ENCODE data around the gene CORO2B. TPM values are rescaled to one million over a fixed set of nuclear protein-coding genes. Genes with fewer than 3 reads are reported as not detected.
A peak's percentile ranks its signal among the peaks of the same experiment; 100 is the strongest.

Gene CORO2B
- total and polyA plus RNA-seq, 2 of the 4 experiments (the other 2 are of a cell fraction): 9.3 to 39.3 TPM

DNA sequence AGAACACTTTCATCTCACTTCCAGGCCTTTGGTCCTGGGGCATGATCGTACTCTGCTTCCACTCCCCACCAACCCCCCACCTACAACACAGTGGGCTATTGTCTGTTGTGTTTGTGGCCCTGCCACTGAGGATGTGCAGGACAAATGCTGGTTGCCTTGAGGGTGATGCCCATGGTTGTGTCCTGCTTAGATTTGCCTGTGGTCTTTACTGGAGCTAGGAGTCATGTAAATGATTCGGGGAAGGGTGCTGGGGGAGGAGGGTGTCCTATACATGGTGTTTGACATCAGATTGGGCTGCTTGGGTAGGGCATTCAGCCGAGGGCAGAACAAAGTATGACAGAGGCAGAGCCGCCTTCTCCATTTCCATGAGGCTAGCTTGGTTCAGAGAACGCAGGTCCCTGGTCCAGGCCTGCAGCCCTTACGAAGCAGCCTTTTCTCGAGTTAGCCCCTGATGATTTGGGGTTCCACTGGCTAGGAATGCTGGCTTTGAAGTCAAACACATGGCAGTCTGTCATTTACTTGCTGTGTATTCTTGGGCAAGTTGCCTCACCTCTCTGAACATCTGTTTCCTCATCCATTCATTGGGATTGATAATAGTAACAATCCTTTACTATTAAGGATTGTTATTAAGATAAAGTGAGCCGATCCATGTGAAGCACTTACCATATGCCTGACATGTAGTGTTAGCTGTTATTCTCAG, 6.9 kb downstream of the CORO2B start:
- H2BK120ac ChIP-seq (ENCODE audit: low read depth, low read length): peak overlapping the region; percentile 78
- BruUV-seq (replicated peaks): no TSS peak
- peak overlapping the region; percentile 56 for H2BK15ac ChIP-seq (ENCODE audit: low read depth, low read length)
- DNase-seq (no peak), ATAC-seq (ENCODE audit: low read depth) (no peak)
- peak overlapping the region; percentile 87 for H2BK20ac ChIP-seq (ENCODE audit: low read depth, low read length)
- CTCF ChIA-PET: interaction anchor here (1.4 to 1.7 kb wide), 2 partner anchors 88 to 279 kb away, joined by 3 to 7 read pairs; no protein-coding TSS in a partner anchor
- peak overlapping the region; percentile 94 for H3K4ac ChIP-seq (ENCODE audit: low read depth, low read length)
- H3K9ac ChIP-seq (ENCODE audit: low read depth, low read length): no peak overlapping the region
- peak overlapping the region; percentile 7; the same call in 1 of the 2 replicates for H3K18ac ChIP-seq (ENCODE audit: low read depth, low read length)
- peak overlapping the region; percentile 35 for H2AK9ac ChIP-seq (replicated peaks; ENCODE audit: low read depth, low read length, poor library complexity)
- peaks cover 30% of the 10 kb centered on the region for H3K4me1 ChIP-seq (ENCODE audit: control insufficient read depth, insufficient read depth, low read length)
- H4K8ac ChIP-seq (ENCODE audit: low read depth in 2 of 2, low read length in 2 of 2): peak overlapping the region; percentile 30 to 61
- H3K9me1 ChIP-seq (ENCODE audit: insufficient read depth, low read length): peaks cover 19% of the 10 kb centered on the region
- in situ Hi-C loops (cut with MboI; ENCODE audit: low sequenced_read_pairs) (no loop called here), intact Hi-C loops (cut with micrococcal nuclease) (no loop called here), dilution Hi-C loops (cut with HindIII; ENCODE audit: low sequenced_read_pairs, unreplicated experiment) (no loop called here)
- H3K27me3 ChIP-seq (ENCODE audit: control insufficient read depth, insufficient read depth, low read length): no peaks in the 10 kb centered on the region
- H2AK5ac ChIP-seq (ENCODE audit: low read depth, low read length): peak overlapping the region; percentile 93
- no peaks in the 10 kb centered on the region for H3K9me3 ChIP-seq (ENCODE audit: control insufficient read depth, insufficient read depth, low read length)
- H3K23ac ChIP-seq (ENCODE audit: low read depth, low read length): peak overlapping the region; percentile 88
- H3K4me3 ChIP-seq (ENCODE audit: insufficient read depth, low read depth, low read length): no peak overlapping the region
- POLR2A ChIA-PET (ENCODE audit: unreplicated experiment): no interaction called here
- H3K36me3 ChIP-seq (ENCODE audit: control insufficient read depth, insufficient read depth, low read length): no peaks in the 10 kb centered on the region
- H2AFZ ChIP-seq (replicated peaks; ENCODE audit: low read length, poor library complexity): peak overlapping the region; percentile 60
- TF ChIP-seq RFX5 (IDR thresholded peaks at IDR 0.05; ENCODE audit: low read depth, low read length) (no peak), BHLHE40 (IDR thresholded peaks at IDR 0.05; ENCODE audit: low read depth, low read length) (no peak), FOS (IDR thresholded peaks at IDR 0.05; ENCODE audit: low read depth, low read length) (no peak), CHD1 (IDR thresholded peaks at IDR 0.05; ENCODE audit: low read depth, low read length) (no peak), CEBPB (IDR thresholded peaks at IDR 0.05; ENCODE audit: low read depth, low read length) (no peak), RAD21 (IDR thresholded peaks at IDR 0.05; ENCODE audit: low read length) (no peak), MAZ (IDR thresholded peaks at IDR 0.05; ENCODE audit: borderline replicate concordance, low read depth, low read length) (no peak), SMC3 (IDR thresholded peaks at IDR 0.05; ENCODE audit: low read depth, low read length) (no peak), NFE2L2 (IDR thresholded peaks at IDR 0.05; ENCODE audit: low read depth, low read length) (no peak), RCOR1 (IDR thresholded peaks at IDR 0.05; ENCODE audit: insufficient replicate concordance, low read length) (no peak), POLR2A (IDR thresholded peaks at IDR 0.05; ENCODE audit: low read depth, low read length) (no peak), MXI1 (IDR thresholded peaks at IDR 0.05; ENCODE audit: borderline replicate concordance, low read depth, low read length) (no peak)
- TF ChIP-seq, protein P1, sequence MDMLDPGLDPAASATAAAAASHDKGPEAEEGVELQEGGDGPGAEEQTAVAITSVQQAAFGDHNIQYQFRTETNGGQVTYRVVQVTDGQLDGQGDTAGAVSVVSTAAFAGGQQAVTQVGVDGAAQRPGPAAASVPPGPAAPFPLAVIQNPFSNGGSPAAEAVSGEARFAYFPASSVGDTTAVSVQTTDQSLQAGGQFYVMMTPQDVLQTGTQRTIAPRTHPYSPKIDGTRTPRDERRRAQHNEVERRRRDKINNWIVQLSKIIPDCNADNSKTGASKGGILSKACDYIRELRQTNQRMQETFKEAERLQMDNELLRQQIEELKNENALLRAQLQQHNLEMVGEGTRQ (IDR thresholded peaks at IDR 0.05; ENCODE audit: low read depth, low read length): no peak
- TF ChIP-seq, protein P2, sequence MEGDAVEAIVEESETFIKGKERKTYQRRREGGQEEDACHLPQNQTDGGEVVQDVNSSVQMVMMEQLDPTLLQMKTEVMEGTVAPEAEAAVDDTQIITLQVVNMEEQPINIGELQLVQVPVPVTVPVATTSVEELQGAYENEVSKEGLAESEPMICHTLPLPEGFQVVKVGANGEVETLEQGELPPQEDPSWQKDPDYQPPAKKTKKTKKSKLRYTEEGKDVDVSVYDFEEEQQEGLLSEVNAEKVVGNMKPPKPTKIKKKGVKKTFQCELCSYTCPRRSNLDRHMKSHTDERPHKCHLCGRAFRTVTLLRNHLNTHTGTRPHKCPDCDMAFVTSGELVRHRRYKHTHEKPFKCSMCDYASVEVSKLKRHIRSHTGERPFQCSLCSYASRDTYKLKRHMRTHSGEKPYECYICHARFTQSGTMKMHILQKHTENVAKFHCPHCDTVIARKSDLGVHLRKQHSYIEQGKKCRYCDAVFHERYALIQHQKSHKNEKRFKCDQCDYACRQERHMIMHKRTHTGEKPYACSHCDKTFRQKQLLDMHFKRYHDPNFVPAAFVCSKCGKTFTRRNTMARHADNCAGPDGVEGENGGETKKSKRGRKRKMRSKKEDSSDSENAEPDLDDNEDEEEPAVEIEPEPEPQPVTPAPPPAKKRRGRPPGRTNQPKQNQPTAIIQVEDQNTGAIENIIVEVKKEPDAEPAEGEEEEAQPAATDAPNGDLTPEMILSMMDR (conservative IDR thresholded peaks at IDR 0.05; ENCODE audit: low read depth, low read length): no peak
- TF ChIP-seq, protein P3, sequence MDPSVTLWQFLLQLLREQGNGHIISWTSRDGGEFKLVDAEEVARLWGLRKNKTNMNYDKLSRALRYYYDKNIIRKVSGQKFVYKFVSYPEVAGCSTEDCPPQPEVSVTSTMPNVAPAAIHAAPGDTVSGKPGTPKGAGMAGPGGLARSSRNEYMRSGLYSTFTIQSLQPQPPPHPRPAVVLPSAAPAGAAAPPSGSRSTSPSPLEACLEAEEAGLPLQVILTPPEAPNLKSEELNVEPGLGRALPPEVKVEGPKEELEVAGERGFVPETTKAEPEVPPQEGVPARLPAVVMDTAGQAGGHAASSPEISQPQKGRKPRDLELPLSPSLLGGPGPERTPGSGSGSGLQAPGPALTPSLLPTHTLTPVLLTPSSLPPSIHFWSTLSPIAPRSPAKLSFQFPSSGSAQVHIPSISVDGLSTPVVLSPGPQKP (IDR thresholded peaks at IDR 0.05; ENCODE audit: borderline replicate concordance, low read depth, low read length): no peak
- peak overlapping the region; percentile 70 for H2BK5ac ChIP-seq (ENCODE audit: low read depth, low read length, poor library complexity, severe bottlenecking)
- WGBS, 2 experiments (ENCODE audit: extremely low coverage in 2 of 2, insufficient read length in 1 of 2): 53% methylated on average over 4 of the region's 8 CpGs; no CpG with 5 or more reads in 1 of the 2 experiments
- no peaks in the 10 kb centered on the region for H4K20me1 ChIP-seq (ENCODE audit: insufficient read depth, low read length)
- peak overlapping the region; percentile 41 for H3K27ac ChIP-seq (ENCODE audit: insufficient read depth, low read length)
- no peak overlapping the region for H3K4me2 ChIP-seq (ENCODE audit: low read depth, low read length)
- peak overlapping the region; percentile 27; the same call in 1 of the 2 replicates for H3K56ac ChIP-seq (ENCODE audit: extremely low read depth, insufficient read depth, low read length)
- peak overlapping the region; percentile 95 for H3K14ac ChIP-seq (replicated peaks; ENCODE audit: low read depth, low read length)
- H3K79me1 ChIP-seq (ENCODE audit: low read depth in 1 of 2, low read length in 2 of 2): peaks cover 13 to 87% of the 10 kb centered on the region in 2 experiments
- H4K5ac ChIP-seq (ENCODE audit: low read depth, low read length): peak overlapping the region; percentile 38; the same call in 1 of the 2 replicates
- peak overlapping the region; percentile 80 for H4K91ac ChIP-seq (ENCODE audit: insufficient read depth, low read depth, low read length)
